Retinal pigment epithelial cell (primary cell): ENCODE measurements around the gene GALNT18.

Experiments
- DNase-seq: peaks from one replicate; pipeline ENCODE4 v3.0.0-alpha.2; 2010; ENCODE audit warnings: low read depth
- H3K4me3 ChIP-seq: 2 replicates; pipeline ENCODE4 v1.5.1; 2011; ENCODE audit warnings: mild to moderate bottlenecking, low read length, control low read depth, moderate library complexity
- CTCF ChIP-seq: conservative IDR thresholded peaks from 2 replicates; pipeline ENCODE4 v1.5.1; 2011; ENCODE audit warnings: low read depth, low read length, control low read depth, inconsistent platforms

Gene GALNT18

GRCh38 chr11:11496879-11497278 lies 124.9 kb downstream of the GALNT18 start:
- H3K4me3 ChIP-seq: no peak overlapping the region
- TF ChIP-seq CTCF: no peak
- no peak for DNase-seq

- no peak for DNase-seq
- TF ChIP-seq CTCF: no peak
- no peak overlapping the region for H3K4me3 ChIP-seq
Measured at GRCh38 chr11:11494348-11494747, 127.5 kb downstream of the GALNT18 start.

GRCh38 chr11:11493698-11494097 lies 128.1 kb downstream of the GALNT18 start:
- no peak overlapping the region for H3K4me3 ChIP-seq
- TF ChIP-seq CTCF: no peak
- no peak for DNase-seq

GRCh38 chr11:11491589-11491988 lies 130.2 kb downstream of the GALNT18 start:
- TF ChIP-seq CTCF: no peak
- DNase-seq: no peak
- no peak overlapping the region for H3K4me3 ChIP-seq

- no peak overlapping the region for H3K4me3 ChIP-seq
- TF ChIP-seq CTCF: no peak
- DNase-seq: no peak
Measured at GRCh38 chr11:11491014-11491413, 130.8 kb downstream of the GALNT18 start.

GRCh38 chr11:11486423-11486822 lies 135.4 kb downstream of the GALNT18 start:
- no peak for TF ChIP-seq CTCF
- no peak overlapping the region for H3K4me3 ChIP-seq
- DNase-seq: no peak

GRCh38 chr11:11486002-11486401 lies 135.8 kb downstream of the GALNT18 start:
- DNase-seq: no peak
- TF ChIP-seq CTCF: no peak
- no peak overlapping the region for H3K4me3 ChIP-seq
